Umbilical cord (tissue), 2 donors: ENCODE data around the gene CACNA1C. TPM values are rescaled to one million over a fixed set of nuclear protein-coding genes. Genes with fewer than 3 reads are reported as not detected.
A peak's percentile ranks its signal among the peaks of the same experiment; 100 is the strongest.

Source experiments
- DNase-seq: peaks from one replicate; pipeline ENCODE4 v3.0.0-alpha.2; 2015; ENCODE audit warnings: low spot score
- total RNA-seq: library from RNA; depleted of rRNA; stranded (reverse); fragments of >200 nt; gene quantifications from one replicate; pipeline ENCODE4 v1.2.3, GENCODE V29; 2014; ENCODE audit warnings: low replicate concordance; ENCODE audit not compliant: insufficient read depth

The CACNA1C gene
- total RNA-seq, 1 donor from 2014 or later: 116 TPM

DNA sequence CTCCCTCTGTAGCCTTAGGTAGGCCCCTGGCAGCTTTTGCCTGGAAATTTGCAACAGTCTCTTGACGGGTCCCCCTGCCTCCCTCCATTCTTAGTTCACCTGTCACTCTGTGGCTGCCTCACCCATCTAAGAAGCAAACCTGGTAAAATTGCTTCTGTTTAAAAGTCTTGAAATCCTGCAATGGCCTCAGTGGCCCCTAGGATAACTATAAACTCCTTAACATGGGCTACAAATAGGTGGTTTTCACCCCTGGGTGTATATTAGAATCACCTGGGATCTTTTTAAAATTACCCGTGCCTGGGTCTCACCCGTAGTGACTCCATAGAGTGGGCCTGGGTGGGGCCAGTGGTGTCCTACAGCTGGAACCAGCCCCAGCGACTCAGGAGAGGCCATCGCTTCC lies 332.7 kb downstream of the CACNA1C start:
- DNase-seq: no peak

DNA sequence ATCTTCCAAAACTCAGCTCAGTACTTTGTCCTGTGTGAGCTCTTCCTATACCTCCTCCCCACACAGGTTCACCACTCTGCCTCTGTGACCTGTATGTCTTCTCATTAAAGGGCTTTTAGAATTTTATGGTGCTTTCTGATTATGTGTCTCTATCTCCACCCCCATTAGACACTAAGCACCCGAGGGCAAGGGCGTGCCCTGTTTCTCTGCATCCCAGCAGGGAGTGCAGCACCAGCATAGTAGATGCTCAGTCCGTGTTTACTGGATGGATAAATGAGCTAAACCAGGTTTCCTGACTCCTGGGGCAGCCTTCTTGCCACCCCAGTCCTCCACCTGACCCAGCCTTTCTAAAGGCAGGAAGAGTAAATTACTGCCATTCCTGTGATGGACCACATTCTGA lies 333.8 kb downstream of the CACNA1C start:
- no peak for DNase-seq

DNA sequence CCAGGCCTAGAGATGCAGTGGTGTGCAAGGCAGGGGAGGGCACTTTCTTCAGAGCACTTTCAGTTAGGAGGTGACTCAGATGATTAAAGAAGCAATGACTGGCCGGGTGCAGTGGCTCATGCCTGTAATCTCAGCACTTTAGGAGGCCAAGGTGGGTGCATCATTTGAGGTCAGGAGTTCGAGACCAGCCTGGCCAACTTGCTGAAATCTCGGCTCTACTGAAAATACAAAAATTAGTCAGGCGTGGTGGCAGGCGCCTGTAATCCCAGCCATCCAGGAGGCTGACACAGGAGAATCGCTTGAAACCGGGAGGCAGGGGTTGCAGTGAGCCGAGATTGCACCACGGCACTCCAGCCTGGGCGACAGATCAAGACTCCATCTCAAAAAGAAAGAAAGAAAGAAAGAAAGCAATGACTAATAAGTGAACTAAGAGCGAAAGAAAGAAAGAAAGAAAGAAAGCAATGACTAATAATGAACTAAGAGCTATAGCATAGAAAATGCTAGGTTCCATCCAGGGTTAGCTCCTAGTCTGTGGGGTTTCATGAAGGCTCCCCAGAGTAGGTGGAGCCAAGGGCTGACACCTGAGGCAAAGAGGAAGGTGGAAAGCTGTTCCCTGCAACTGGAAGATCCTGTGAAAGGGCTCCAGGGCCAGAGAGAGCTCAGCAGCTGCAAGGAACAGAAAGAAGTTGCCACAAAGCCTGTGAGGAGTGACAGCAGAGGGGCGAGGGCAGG lies 334.5 kb downstream of the CACNA1C start:
- no peak for DNase-seq

DNA sequence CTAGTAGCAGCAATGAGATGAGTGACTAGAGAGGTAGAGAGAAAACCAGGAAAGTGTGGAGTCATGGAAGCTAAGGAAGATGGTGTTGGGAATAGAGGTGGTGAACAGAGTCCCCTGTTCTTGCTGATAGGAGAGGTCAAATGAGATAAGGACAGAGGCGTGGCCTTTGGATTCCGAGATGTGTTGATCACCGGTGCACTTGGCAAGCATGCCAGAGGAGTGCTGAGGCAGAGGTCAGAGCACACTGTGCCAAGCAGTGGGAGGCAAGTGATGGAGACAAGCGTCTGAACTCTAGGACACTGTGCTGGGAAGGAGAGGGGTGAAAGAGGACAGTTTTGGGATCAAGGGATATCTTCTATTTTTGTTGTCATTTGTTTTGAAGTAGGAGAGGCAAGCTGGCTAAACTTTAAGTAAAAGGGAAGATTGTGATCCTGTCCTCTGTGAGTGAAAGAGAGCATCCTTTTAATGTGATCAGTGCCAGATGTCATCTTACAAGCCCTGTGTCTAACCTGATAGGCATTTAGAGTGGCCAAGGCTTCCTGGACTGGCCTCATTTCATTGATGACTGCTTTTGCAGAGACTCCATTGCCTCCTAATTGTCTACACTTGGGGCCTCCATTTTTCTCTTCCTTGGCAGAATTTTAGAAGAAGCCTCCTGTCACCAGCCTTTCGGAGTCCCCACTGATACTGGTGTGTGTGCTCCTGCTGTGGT lies 336.4 kb downstream of the CACNA1C start:
- DNase-seq: no peak

DNA sequence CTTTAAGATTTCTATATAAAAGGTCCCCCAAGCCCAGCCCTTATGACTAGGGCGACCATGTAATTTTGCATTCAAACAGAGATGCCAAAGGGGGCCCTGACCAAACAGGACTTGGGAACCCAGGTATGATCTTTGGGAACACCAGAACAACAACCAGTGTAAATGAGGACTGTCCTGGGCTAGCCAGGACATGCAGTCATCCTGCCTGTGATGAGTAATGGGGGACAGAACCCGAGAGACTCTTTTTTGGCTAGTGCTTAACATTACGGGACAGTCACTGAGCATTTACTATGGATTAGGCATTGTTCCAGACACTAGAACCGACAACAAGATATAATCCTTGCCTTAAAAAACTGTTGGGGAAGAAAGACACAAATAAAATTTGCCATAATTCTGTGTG lies 337.3 kb downstream of the CACNA1C start:
- no peak for DNase-seq

DNA sequence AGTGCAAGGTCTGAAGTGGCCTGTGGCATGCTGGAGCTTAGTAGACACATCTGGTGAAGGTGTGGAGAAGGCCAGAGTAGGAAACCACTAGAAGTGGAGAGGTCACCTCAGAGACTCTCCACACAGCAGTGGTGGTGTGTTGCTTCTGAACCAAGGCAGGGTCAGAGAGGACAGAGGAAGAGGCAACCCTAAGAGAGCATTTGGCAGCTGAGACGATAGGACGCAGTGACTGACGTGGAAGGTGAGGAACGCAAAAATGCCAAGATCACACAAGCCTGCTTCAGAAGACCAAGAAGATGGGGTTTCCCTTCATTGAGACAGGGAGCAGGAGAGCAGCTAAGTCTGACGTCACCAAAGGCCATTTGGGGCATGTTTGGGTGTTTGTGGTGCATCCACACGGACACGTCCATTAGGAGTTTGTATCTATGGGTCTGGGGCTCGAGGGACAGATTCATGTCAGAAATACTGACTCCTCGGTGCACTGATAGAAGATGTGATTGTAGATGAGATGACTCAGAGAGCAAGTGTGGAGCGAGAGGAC lies 338.1 kb downstream of the CACNA1C start:
- DNase-seq: no peak

DNA sequence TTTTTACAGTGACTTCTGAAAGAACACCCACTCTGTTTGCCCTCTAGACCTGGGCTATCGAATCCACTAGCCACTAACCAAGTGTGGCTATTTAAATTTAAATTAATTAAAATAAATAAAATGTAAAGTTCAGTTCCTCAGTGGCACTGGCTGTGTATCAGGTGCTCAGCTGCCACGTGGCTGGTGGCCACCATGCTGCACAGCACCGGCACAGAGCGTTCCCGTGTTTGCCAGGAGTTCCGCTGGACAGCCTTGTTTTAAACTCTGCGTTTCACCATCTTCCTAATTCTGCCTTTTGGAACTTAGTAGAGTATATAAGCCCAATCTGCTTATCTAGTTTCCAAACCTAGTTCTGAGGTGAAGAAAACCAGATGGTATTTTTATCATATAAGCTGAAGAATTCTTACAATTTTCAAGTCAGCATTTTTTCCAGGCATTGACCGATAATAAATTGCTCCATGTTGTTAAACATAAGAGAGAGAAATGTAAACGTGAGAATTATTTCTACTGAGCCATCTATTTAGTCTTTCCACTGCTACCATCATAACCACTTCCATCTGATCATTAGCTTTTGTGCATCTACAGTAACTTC lies 339.0 kb downstream of the CACNA1C start:
- DNase-seq: peak; percentile 87

DNA sequence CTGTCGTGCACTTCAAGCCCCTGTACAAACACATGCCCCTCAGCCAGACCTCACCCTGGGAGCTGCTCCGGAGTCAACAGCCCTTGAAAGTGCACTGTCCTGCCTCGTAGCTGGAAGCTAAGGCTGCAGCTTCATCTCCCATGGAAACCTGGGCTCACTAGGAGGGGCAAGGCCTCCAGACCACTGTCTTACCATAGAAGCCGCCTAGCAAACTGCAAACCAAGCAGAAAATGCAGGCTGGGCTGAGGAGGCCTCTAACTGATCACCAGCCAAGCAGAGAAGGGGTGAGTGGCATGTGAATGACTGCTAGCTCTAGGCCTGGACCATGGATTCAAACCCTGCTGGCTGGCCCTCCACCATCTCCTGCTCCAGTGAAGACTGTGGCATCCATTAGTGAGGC lies 340.2 kb downstream of the CACNA1C start:
- DNase-seq: peak; percentile 62

DNA sequence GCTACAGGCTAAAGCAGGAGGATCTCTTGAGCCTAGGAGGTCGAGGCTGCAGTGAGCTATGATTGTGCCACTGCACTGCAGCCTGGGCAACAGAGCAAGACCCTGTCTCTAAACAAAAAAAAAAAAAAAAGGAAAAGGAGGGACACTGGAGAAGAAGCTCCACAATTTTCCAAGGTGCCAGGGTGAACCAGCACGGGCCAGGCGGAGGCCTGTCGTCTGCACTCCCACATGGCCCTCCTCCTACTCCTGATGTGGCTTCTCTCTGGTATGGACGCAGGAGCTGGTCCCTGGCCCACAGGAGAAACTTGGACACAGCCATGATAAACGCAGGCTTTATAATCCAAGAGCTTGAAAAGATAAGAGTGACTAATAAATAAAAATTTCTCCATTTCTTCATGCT lies 341.2 kb downstream of the CACNA1C start:
- DNase-seq: peak; percentile 61

DNA sequence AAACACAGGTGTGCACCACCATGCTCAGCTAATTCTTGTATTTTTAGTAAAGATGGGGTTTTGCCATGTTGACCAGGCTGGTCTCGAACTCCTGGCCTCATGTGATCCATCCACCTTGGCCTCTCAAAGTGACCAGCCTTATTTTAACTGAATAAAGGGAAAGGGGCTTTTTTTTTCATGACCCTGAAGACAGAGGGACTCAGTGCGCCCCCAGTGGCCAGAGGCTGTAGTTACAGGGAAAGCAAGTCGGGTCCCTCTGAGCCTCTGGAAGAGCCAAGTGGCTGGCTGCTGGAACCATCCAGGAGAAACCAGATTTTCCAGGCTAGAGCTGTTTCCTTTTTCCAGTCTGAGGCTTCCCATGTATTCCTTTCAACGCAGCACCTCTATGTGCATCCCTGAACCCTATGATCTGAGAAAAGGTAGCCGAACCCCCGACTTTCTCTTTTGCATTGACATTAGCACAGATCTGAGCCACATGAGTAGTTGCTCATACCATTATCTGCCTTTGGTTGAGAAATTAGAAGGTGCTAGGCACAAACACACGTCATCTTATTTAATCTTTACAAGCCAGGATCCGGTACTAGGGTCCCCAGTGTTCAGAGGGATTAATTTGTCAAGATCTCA lies 342.7 kb downstream of the CACNA1C start:
- no peak for DNase-seq

DNA sequence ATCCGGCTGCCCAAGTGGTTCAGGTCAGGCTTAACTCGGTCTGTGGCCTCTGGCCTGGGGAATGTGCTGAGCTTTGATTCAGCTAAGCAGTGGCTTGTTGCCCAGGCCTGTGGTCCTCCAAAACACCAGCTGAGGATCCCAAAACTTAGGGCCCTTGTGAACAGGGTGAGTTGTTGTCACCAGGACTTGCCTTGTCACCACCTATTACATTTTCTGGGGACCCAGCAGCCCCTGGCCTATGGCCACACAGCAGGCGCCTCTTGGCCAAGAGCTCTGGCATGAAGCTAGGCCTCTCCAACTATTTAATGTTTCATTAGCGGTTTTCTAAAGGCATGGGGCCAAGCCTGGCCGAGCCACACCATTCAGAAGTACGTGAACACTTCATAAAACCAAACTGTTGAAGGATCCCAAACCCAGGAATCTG lies 343.7 kb downstream of the CACNA1C start:
- no peak for DNase-seq

DNA sequence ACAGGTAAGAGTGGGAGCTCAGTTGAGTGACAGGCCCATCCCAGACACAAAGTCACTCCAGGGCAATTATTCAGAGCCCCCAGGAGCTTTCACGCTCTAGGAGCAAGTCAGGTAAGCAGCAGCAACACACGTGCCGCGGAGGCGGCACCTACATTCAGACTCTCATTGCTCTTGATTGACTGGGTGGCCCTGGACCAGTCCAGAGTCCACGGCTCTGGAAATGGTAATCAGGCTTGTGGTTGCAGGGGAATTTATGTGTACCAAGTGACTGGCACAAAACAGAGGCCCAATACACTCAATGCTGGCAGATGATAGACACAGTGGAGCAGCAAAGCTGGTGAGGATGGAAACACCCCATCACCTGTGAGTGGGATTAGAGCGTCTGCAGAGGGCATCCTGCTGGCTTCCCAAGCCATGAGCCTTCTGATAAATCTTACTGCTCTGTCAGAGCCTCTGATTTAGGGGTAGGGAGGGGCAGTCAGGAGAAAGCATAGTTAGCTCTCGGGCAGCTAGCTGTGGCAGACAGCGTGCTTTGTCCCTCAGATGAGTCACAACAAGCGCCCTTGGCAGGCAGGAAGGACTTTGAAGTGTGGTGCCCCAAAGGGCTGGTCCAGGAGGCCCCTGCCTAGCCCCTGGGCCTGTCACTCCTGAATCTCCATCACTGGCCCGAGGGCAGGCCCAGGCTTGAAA lies 344.7 kb downstream of the CACNA1C start:
- DNase-seq: peak; percentile 64

DNA sequence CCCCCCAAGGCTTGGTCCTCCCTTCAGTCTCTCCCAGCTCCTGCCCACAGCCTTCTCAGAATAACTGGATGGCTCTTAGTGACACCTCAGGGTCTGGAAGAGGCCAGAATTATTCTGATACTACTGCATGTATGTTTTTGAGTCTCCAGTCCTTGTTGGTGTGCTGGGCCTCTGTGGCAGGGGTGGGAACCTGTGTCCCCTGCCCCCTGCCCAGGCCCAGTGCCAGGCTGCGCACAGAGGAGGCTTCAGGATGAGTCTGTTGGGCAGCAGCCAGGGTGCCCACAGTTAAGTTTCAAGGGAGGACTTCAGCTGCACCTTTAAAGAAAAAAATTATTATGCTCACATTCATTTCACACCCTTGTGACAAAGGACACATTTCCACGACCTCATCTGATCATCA lies 348.3 kb downstream of the CACNA1C start:
- DNase-seq: no peak

DNA sequence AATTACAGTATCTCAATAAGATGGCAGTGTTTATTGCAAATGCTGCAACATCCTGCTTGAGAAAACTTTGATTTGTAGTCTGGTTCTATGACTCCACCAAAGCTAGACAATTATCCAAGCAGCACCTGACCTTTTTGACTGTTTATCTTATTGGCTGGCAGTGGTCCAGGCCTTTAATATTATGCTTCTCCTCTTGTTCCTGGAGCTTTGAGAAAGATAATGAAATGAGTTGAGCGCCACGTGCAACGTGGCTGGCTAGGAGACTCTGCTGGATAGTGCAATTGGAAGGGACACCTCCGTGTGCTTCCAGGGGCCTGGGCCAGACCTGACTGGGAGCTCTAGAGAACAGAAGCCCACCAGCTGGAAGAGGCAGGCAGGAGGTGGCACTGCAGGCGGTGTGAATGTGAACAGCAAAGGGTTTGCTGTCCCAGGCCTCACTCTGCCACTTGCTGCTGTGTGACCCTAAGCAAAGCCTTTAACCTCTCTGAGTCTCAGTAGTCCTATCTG lies 349.3 kb downstream of the CACNA1C start:
- no peak for DNase-seq

DNA sequence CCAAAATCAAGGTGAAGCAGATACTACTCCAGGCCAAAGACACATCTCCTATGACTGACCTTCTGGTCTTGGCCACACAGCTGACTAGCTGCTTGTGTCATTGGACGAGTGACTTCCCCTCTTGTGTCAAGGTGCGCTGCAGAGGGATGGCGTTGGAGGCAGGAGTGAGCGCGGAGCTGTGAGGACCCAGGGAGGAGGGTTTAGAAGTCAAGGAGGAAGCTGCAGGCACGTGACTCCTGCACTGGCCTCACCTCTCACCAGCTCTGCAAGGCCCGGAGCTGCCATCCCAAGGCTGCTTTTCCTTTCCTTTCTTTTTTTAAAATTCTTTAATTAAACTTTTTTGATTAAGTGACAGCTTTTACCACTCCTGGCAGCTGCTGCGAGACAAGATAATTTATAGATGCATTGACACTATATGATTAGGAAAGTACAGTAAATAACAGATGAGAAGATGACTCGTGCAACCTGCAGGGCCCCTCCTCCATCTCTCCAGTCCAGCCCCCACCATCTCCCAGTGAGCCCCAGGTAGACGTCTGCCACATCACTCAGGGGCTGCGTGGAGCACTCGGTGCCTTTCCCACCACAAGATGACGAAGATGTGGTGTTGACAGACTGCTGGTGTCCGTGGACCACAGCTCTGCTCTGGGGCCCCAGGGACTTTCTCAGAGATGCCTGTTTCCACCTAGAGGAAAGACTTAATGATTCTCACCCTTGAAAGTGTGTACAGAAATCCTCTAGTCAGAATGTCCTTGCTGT lies 350.6 kb downstream of the CACNA1C start:
- no peak for DNase-seq

DNA sequence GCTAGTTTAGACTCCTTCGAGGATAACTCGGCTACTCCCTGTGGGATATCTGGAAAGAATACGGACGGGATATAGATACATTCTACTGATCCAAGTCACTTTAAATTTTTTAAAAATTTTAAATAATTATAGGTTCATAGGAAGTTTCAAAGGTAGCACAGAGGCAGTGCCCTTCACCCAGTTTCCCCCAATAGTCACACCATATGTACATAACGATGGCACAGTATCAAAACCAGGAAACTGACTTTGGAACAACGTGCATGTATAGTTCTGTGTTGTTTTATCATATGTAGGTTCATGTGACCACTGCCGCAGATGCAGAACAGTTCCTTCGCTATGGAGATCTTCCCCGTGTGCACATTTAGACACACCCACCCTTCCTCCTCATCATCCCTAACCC lies 352.3 kb downstream of the CACNA1C start:
- no peak for DNase-seq

DNA sequence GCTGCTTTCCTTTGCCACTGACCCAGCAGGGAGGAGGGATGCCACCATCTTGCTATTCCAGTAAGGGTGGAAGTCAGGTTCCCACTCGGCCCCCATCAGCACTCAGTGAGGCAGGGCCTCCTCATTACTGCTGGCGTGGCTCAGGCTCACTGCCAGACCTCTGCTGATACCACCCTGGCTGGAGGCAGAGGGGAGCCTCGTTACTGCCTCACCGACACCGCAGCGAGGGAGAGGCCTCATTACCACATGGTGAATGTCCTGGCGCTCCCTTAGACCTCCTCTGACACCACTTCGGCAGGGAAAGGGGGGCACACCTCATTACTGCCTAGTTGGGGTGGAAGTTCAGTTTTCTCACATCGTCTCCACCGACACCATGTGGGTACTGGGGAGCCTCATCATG lies 354.1 kb downstream of the CACNA1C start:
- no peak for DNase-seq

DNA sequence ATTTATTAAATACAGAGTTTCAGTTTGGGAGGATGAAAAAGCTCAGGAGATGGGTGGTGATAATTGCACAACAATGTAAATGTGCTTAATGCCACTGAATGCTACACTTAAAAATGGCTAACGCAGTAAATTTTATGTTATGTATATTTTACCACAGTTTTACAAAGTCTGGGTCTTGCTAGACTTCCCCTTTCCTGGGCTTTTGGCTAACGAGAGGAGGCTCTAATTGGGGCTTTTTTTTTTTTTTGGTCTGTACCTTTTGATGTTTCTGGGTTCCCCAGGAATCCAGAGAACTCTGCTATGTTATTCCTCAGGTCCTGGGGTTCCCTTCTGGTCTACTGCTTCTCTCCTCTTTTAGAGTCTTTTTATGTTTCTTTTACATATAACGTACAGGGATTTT lies 355.5 kb downstream of the CACNA1C start:
- DNase-seq: no peak

DNA sequence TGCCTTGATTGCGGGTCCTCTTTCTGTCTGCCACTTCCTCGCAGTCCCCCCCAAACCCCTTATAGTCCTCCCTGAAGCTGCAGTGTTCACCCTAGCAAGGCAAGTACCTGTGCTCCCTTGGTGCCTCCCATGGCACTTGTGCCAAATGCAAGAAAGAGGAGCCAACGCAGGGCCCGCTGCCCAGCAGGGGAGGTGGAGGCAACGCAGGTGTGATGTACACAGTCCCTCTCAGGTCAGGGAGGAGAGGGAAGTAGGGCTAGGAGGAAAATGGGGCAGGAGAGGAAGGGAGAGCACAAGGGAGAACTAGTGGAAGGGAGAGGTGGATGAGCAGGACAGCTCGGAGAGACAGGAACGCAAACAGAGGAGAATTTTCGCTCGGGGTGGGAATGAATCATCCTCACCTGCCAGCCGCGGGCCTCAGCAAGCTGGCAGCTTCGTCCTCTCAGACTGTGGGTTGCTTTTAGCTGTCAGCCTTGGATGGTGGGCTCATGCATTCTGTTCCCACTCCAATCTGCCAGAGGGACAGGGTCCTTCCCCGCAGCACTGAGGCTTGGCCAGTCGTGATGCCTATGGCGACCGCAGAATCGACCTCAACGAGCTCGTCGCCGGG lies 357.0 kb downstream of the CACNA1C start:
- no peak for DNase-seq

DNA sequence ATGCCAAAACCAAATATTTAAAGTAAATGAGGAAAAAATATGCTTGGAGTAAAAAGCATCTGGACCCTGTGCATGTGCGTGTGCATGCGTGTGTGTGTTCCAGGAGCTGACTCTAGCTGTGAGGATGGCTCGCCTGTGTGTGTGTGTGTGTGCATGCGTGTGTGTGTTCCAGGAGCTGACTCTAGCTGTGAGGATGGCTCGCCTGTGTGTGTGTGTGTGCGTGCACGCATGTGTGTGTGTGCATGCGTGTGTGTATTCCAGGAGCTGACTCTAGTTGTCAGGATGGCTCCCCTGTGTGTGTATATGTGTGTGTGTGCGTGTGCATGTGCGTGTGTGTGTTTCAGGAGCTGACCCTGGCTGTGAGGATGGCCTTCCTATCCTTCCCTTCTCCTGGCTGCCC lies 357.7 kb downstream of the CACNA1C start:
- no peak for DNase-seq
